Gastrocnemius medialis (tissue), 4 donors: ENCODE measurements around the gene TCFL5.

Experiments
- CTCF ChIP-seq, 5 experiments: fragments of 450-650 bp in 3 of 5; fragments of 200-600 bp in 2 of 5; sonication (generic) in 2 of 5; IDR thresholded peaks in 4 of 5; conservative IDR thresholded peaks in 1 of 5; 1 replicate in 4 of 5; 2 replicates in 1 of 5; pipeline ENCODE4 v1.5.1; 2016 to 2019; ENCODE audit warnings: antibody characterized with exemption in 5 of 5, mild to moderate bottlenecking in 3 of 5, moderate library complexity in 3 of 5
- POLR2A ChIP-seq, 2 donors: fragments of 450-650 bp; IDR thresholded peaks; one replicate each; pipeline ENCODE4 v1.6.1; 2017; ENCODE audit warnings: antibody characterized with exemption in 2 of 2, mild to moderate bottlenecking in 2 of 2, moderate library complexity in 2 of 2

- TF ChIP-seq POLR2A (IDR thresholded peaks at IDR 0.05) (no peak), CTCF (IDR thresholded peaks at IDR 0.05 in 4 of 5, conservative IDR thresholded peaks at IDR 0.05 in 1 of 5) (no peak)
These were observed 19.5 kb upstream of the TCFL5 start for GRCh38 chr20:62880935-62881661.
